HG03280 (cell line): ENCODE measurements around the gene TBX20.

Source experiments
- ATAC-seq: cut with Tn5 transposase; IDR thresholded peaks from one replicate; pipeline ENCODE4 v1.9.1; 2021; ENCODE audit warnings: mild to moderate bottlenecking, moderate library complexity; ENCODE audit not compliant: unreplicated experiment

Gene TBX20

DNA sequence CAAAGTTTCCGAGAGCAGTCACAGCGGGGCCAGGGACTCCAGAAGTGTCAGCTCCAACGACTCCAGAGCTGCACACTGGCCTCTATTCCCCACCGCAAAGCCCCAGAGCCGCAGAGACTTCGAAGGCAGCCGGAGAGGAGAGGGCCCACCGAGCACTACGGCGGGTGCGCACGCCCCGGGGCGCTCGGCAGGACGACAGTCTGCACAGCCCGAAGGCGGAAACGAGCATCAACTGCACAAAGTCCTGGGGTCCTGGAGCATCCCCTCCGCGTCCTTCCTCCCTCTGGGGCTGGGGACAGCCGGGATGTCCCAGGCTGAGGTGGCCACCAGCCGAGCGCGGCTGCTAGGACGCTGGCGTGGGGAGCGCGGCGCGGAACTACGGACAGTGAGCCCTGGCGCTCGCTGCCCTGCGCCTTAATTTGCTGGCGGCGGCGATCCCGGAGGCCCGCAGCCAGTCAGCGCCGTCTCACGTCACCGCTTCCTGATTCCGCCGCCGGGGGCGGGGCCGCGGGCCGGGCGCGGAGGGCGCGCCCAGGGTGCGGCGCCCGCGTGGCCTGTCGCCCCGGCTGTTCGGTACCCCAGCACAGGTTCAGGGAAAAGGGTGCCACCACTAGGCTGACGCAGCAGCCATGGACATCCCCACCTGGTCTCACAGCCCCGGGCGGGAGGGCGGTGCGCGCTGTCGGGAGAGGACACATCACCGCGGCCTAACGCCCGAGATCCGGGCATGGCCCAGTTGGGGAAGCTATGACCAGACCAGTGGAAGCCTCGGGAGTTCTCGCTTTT lies at the start of gene TBX20:
TSS of gene TBX20 (minus strand) at position 391 of the 786 bp plus-strand sequence. CDS start 480 bp downstream, outside the sequence.
- ATAC-seq, result peak; percentile 57

GRCh38 chr7:35289376-35289775 lies 35.5 kb upstream of the TBX20 start:
- ATAC-seq, result no peak

DNA sequence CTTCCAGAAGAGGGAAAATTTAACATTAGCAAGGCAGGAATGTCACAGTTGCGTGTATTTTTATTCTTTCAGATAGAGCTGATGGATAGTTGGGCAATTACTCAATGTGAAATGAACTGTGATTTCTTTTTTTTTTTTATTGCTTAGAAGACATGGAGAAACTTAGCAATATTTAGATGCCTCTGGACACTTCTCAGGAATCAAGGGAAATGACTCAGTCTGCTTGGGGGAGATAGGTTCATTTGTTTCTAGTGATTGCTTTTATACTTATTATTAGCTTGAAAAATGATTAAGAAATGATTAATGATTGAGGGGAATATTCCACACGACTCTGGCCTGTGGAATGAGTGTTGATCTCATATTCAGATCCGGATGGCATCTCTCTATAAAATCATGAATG lies 33.1 kb upstream of the TBX20 start:
- no peak for ATAC-seq

DNA sequence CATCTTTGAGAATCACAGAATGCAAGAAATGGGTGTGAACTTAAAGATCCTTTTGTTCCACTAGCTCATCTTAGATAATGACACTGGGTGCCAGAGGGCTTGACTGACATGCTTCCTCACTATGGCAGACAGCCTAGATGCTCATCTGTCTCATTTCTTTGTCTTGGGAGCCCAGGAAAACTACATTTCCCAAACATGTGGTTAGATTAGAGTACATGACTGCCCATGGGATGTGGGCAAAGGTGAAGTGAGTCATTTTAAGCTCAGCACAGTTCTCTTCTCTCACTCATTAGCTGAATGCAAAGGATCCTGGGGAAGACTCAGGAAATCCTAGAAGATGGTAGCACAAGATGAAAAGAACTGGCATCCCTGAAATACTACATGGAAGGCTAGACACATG lies 32.5 kb upstream of the TBX20 start:
- ATAC-seq, result no peak

- ATAC-seq, result no peak
Observed at GRCh38 chr7:35285799-35286198, 31.9 kb upstream of the TBX20 start.

- no peak for ATAC-seq
Observed at GRCh38 chr7:35280902-35281301, 27.0 kb upstream of the TBX20 start.

- no peak for ATAC-seq
Observed at GRCh38 chr7:35277359-35277758, 23.5 kb upstream of the TBX20 start.

GRCh38 chr7:35272246-35272645 lies 18.3 kb upstream of the TBX20 start:
- ATAC-seq, result no peak

- no peak for ATAC-seq
Observed at GRCh38 chr7:35268953-35269352, 15.1 kb upstream of the TBX20 start.

GRCh38 chr7:35267411-35267810 lies 13.5 kb upstream of the TBX20 start:
- no peak for ATAC-seq

DNA sequence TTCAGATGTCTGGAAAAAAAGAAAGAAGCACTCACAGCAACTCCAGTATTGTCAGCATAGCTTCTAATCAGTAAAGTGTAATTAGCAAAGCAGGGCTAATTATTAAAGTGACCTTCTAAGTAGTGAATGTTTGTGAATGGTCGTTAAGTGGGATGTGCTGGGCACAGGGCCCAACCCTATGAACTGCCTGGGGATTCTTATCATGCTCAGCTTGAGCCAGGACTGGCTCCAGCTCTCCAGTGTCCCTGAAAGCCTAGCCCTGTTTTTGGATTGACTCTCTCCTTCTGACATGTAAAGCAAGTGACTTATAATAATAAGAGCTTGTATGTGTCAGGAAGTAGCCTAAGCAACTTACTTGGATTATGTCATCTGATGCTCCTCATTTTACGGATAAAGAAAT lies 9.5 kb upstream of the TBX20 start:
- no peak for ATAC-seq

- ATAC-seq, result no peak
Observed at GRCh38 chr7:35261476-35262285, 7.8 kb upstream of the TBX20 start.

DNA sequence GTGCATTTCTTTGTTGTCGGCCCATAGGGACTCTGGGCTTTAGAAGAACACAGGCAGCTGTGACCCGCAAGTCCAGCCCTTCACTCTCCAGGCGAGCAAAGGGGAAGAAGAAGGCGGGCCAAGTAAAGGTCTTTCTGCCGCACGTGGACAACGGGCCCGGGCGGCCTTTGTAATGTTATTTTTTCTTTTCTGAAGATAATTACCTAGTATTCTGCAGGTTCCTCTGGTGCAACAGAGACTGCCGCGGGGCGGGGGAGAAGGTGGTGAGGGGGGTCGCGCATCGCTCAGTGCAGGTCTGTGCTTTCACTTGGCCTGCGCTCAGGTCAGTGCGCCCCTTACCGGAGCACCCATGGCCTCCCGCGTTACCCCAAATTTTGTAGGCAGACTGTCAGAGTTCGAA lies 7.1 kb upstream of the TBX20 start:
- no peak for ATAC-seq

DNA sequence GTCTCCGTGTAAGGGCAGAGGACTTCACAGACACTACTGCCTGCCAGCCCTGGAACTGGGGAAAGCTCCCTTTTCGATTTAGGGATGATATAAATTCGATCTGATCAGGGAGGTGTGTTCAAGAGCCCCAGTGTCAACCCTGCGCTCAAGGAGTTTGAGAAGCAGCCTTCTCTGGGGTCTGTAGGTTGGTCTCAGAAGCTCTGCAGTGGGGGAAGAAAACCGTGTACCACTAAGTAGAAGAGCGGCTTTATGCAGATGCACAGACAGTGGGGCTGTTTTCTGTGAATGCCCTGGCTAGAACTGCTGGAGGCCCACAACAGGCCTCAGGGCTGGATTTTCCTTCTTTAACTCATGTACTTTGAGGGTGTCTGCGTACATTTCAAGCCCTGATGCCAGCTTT lies 6.3 kb upstream of the TBX20 start:
- no peak for ATAC-seq

- no peak for ATAC-seq
Observed at GRCh38 chr7:35259523-35259908, 5.6 kb upstream of the TBX20 start.

- no peak for ATAC-seq
Observed at GRCh38 chr7:35258868-35259522, 5.1 kb upstream of the TBX20 start.

- no peak for ATAC-seq
Observed at GRCh38 chr7:35258125-35258867, 4.4 kb upstream of the TBX20 start.

- ATAC-seq, result no peak
Observed at GRCh38 chr7:35257251-35258124, 3.6 kb upstream of the TBX20 start.

- ATAC-seq, result no peak
Observed at GRCh38 chr7:35256256-35257175, 2.6 kb upstream of the TBX20 start.
